BE2C (cell line): Measurements from ENCODE around the gene CES4A.
"Not testable (repeated sequence)": the region's sequence is repeated elsewhere in the genome, so short reads cannot be mapped to it uniquely, and the experiment has no call there.

Source experiments
- DNase-seq: peaks from one replicate; pipeline ENCODE4 v3.0.0-alpha.2; 2020
- H3K27me3 ChIP-seq: fragments of 250-450 bp; sonication (Bioruptor Pico); 2 replicates; pipeline ENCODE4 v1.5.1; 2020; ENCODE audit warnings: mild to moderate bottlenecking
- H3K36me3 ChIP-seq: fragments of 250-450 bp; sonication (Bioruptor Pico); 2 replicates; pipeline ENCODE4 v1.5.1; 2020; ENCODE audit warnings: mild to moderate bottlenecking
- H3K4me1 ChIP-seq: fragments of 250-450 bp; sonication (Bioruptor Pico); 2 replicates; pipeline ENCODE4 v1.5.1; 2020
- H3K4me3 ChIP-seq: 2 replicates; pipeline ENCODE4 v1.5.1; 2011; ENCODE audit warnings: low read depth, low read length
- H3K9me3 ChIP-seq: fragments of 250-450 bp; sonication (Bioruptor Pico); 2 replicates; pipeline ENCODE4 v1.5.1; 2020
- CTCF ChIP-seq: IDR thresholded peaks from 2 replicates; pipeline ENCODE4 v1.5.1; 2012; ENCODE audit warnings: mild to moderate bottlenecking, low read depth, low read length

Gene CES4A

GRCh38 chr16:66954097-66954659 is 34.2 kb upstream of the CES4A start:
- Histone ChIP-seq H3K27me3 (no peaks in the 10 kb centered on the region), H3K36me3 (no peaks in the 10 kb centered on the region), H3K9me3 (no peaks in the 10 kb centered on the region), H3K4me3 (no peak overlapping the region), H3K4me1 (no peaks in the 10 kb centered on the region)
- peak; percentile 92 for TF ChIP-seq CTCF
- DNase-seq, result peak; percentile 82

DNA sequence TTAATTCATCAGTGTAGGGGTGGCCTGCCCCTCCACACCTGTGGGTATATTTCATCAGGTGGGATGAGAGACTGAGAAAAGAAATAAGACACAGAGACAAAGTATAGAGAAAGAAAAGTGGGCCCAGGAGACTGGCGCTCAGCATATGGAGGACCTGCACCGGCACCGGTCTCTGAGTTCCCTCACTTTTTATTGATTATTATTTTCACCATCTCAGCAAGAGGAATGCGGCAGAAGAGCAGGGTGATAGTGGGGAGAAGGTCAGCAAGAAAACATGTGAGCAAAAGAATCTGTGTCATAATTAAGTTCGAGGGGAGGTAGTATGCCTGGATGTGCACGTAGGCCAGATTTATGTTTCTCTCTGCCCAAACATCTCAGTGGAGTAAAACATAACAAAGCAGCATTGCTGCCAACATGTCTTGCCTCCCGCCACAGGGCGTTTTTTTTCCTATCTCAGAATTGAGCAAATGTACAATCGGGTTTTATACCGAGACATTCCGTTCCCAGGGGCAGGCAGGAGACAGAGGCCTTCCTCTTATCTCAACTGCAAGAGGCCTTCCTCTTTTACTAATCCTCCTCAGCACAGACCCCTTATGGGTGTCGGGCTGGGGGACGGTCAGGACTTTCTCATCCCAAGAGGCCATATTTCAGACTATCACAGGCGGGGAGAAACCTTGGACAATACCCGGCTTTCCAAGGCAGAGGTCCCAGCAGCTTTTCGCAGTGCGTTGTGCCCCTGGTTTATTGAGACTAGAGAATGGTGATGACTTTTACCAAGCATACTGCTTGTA is 32.8 kb upstream of the CES4A start:
- H3K4me3 ChIP-seq, DNase-seq, H3K36me3 ChIP-seq, H3K27me3 ChIP-seq, H3K9me3 ChIP-seq, H3K4me1 ChIP-seq: not testable (repeated sequence)

DNA sequence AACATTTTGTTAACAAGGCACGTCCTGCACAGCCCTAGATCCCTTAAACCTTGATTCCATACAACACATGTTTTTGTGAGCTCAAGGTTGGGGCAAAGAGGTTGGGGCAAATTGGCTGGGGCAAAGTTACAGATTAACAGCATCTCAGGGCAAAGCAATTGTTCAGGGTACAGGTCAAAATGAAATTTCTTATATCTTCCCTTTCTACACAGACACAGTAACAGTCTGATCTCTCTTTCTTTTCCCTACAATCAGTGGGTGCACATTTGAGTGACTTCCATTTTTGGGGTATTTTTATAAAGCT is 32.3 kb upstream of the CES4A start:
- not testable (repeated sequence) for H3K36me3 ChIP-seq, H3K9me3 ChIP-seq, H3K4me1 ChIP-seq, H3K4me3 ChIP-seq, H3K27me3 ChIP-seq, DNase-seq

DNA sequence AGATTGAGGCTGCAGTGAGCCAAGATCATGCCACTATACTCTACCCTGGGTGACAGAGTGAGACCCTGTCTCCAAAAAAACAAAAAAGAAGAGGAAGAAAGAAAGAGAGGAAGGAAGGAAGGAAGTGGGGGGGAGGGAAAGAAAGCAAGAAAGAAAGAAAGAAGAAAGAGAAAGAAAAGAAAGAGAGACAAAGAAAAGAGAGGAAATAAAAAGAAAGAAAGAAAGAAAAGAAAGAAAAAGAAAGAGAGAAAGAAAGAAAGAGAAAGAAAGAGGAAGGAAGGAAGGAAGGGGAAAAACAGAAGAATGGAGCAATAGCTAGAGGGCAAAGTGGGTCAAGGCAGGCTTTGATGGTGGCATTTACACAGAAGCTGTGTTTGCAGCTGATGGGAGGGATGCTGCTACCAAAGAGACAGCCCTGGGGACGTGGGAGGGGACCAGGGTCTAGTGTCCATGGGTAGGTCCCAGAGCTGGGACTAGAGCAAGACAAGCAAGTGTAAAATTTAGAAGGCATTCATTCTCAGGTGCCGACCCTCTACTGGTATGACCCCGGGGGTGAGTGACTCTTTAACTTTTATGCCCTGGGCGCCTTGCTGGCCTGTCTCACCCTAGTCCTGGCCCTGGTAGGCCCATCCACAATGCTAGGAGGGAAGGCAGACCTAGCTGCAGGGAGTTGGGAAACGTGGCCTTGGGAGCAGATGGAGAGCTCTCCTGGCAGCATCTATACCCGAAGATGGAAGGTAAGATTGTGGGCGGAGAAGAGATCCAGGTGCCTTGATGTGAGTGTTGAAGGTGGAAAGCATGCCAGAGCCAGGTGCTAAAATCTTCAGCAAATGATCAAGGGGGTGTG is 29.3 kb upstream of the CES4A start:
- Histone ChIP-seq H3K4me3 (no peak overlapping the region), H3K36me3 (no peaks in the 10 kb centered on the region), H3K9me3 (no peaks in the 10 kb centered on the region), H3K27me3 (no peaks in the 10 kb centered on the region), H3K4me1 (no peaks in the 10 kb centered on the region)
- DNase-seq, result no peak
- no peak for TF ChIP-seq CTCF

- H3K4me1 ChIP-seq, result no peaks in the 10 kb centered on the region
- H3K9me3 ChIP-seq, result no peaks in the 10 kb centered on the region
- no peaks in the 10 kb centered on the region for H3K27me3 ChIP-seq
- DNase-seq, result no peak
- H3K4me3 ChIP-seq, result no peak overlapping the region
- H3K36me3 ChIP-seq, result no peaks in the 10 kb centered on the region
- TF ChIP-seq CTCF, result no peak
Observed at GRCh38 chr16:66959704-66960161, 28.7 kb upstream of the CES4A start.

GRCh38 chr16:66960270-66960669 is 28.1 kb upstream of the CES4A start:
- Histone ChIP-seq H3K4me3 (no peak overlapping the region), H3K9me3 (no peaks in the 10 kb centered on the region), H3K27me3 (no peaks in the 10 kb centered on the region), H3K36me3 (no peaks in the 10 kb centered on the region), H3K4me1 (no peaks in the 10 kb centered on the region)
- no peak for TF ChIP-seq CTCF
- DNase-seq, result no peak
